Hepatocyte (in vitro differentiated cells): ENCODE measurements around the gene PLEKHA8. TPM values are rescaled to one million over a fixed set of nuclear protein-coding genes. Genes with fewer than 3 reads are reported as not detected.

ENCODE experiments used
- DNase-seq: peaks from one replicate; pipeline ENCODE4 v3.0.0-alpha.2; 2016; ENCODE audit warnings: low spot score
- H2AFZ ChIP-seq: fragments of 200-600 bp; sonication (generic); 2 replicates; pipeline ENCODE4 v1.6.0; 2016; ENCODE audit warnings: antibody characterized with exemption, mild to moderate bottlenecking
- H3K27ac ChIP-seq: fragments of 200-600 bp; sonication (generic); 2 replicates; pipeline ENCODE4 v1.5.1; 2016; ENCODE audit warnings: mild to moderate bottlenecking
- H3K27me3 ChIP-seq: fragments of 200-600 bp; sonication (generic); 2 replicates; pipeline ENCODE4 v1.6.1; 2016
- H3K36me3 ChIP-seq: fragments of 200-600 bp; sonication (generic); replicated peaks from 2 replicates; pipeline ENCODE4 v1.5.1; 2016; ENCODE audit warnings: low read depth; ENCODE audit not compliant: insufficient read depth
- H3K4me1 ChIP-seq: fragments of 200-600 bp; sonication (generic); 2 replicates; pipeline ENCODE4 v1.5.1; 2016; ENCODE audit warnings: mild to moderate bottlenecking, moderate library complexity; ENCODE audit not compliant: insufficient read depth
- H3K4me2 ChIP-seq: fragments of 200-600 bp; sonication (generic); 2 replicates; pipeline ENCODE4 v1.6.0; 2016
- H3K4me3 ChIP-seq: fragments of 200-600 bp; sonication (generic); 2 replicates; pipeline ENCODE4 v1.5.1; 2016; ENCODE audit warnings: mild to moderate bottlenecking
- H3K79me2 ChIP-seq: fragments of 200-600 bp; sonication (generic); 2 replicates; pipeline ENCODE4 v1.6.0; 2017; ENCODE audit warnings: mild to moderate bottlenecking
- H3K9me2 ChIP-seq: fragments of 200-600 bp; sonication (generic); replicated peaks from 2 replicates; pipeline ENCODE4 v1.6.0; 2017; ENCODE audit warnings: mild to moderate bottlenecking; ENCODE audit not compliant: insufficient read depth
- H3K9me3 ChIP-seq: fragments of 200-600 bp; sonication (generic); 2 replicates; pipeline ENCODE4 v1.5.1; 2016; ENCODE audit warnings: low read depth, mild to moderate bottlenecking
- H4K20me1 ChIP-seq: fragments of 200-600 bp; sonication (generic); 2 replicates; pipeline ENCODE4 v1.6.0; 2016; ENCODE audit warnings: mild to moderate bottlenecking; ENCODE audit not compliant: insufficient read depth, poor library complexity, severe bottlenecking
- CTCF ChIP-seq: fragments of 200-600 bp; sonication (generic); IDR thresholded peaks from 2 replicates; pipeline ENCODE4 v1.5.1; 2016; ENCODE audit warnings: antibody characterized with exemption, mild to moderate bottlenecking; ENCODE audit not compliant: poor library complexity
- EZH2 ChIP-seq: fragments of 200-600 bp; sonication (generic); IDR thresholded peaks from 2 replicates; pipeline ENCODE4 v1.6.1; 2016; ENCODE audit warnings: antibody characterized with exemption, mild to moderate bottlenecking, borderline replicate concordance
- EZH2phosphoT487 ChIP-seq: fragments of 200-600 bp; sonication (generic); IDR thresholded peaks from one replicate; pipeline ENCODE4 v1.6.1; 2018; ENCODE audit warnings: antibody characterized with exemption, mild to moderate bottlenecking, low read depth, moderate library complexity; ENCODE audit not compliant: unreplicated experiment, severe bottlenecking
- WGBS: methylation state at CpG from one replicate; pipeline ENCODE4 v1.1.6; 2016; ENCODE audit warnings: low lambda C conversion rate; ENCODE audit errors: missing lambda C conversion rate; 5-methylcytosine and 5-hydroxymethylcytosine counted together
- polyA plus RNA-seq: library from polyadenylated mRNA; unstranded; fragments of >200 nt; fragmentation: Nextera tagmentation; extraction: Ambion mirVana; gene quantifications from 2 replicates; pipeline ENCODE4 v1.2.1, GENCODE V29; 2016
- total RNA-seq: library from RNA; depleted of rRNA; stranded (reverse); fragments of >200 nt; gene quantifications from 2 replicates; pipeline ENCODE4 v1.2.3, GENCODE V29; 2014

The PLEKHA8 gene
- total and polyA plus RNA-seq, 2 experiments from 2014 or later, result 8.7 to 17.9 TPM

- 84% methylated on average over 7 of the region's 7 CpGs for WGBS
- no peaks in the 10 kb centered on the region for H3K79me2 ChIP-seq
- no peak for DNase-seq
- no peaks in the 10 kb centered on the region for H3K4me1 ChIP-seq
- no peak overlapping the region for H3K27ac ChIP-seq
- H3K4me3 ChIP-seq, result no peak overlapping the region
- H3K9me2 ChIP-seq, result no peaks in the 10 kb centered on the region
- H4K20me1 ChIP-seq, result no peaks in the 10 kb centered on the region
- H3K4me2 ChIP-seq, result no peak overlapping the region
- H3K36me3 ChIP-seq, result no peaks in the 10 kb centered on the region
- TF ChIP-seq EZH2phosphoT487 (no peak), CTCF (no peak), EZH2 (no peak)
- H3K9me3 ChIP-seq, result no peaks in the 10 kb centered on the region
- no peaks in the 10 kb centered on the region for H3K27me3 ChIP-seq
- no peak overlapping the region for H2AFZ ChIP-seq
Measured at GRCh38 chr7:30149640-30150272, 121.5 kb downstream of the PLEKHA8 start.

DNA sequence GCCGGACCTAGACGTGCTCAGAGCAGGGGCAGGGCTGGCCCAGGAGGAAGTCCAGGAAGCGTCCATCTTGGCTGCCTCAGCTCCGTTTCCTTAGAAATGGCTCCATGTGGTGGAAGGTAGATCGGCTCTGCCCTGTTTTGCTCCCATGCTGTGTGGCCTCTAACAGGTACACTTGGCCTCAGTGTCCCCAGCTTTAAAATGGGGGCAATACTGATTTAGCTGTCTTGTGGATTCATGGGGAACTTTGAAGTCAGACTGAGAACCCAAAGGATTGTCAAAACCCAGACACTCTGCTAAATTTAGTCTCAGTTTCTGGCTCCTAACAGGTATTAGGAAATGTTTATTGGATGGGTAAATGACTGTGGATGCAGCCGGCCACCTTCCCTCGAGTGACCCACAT lies 122.5 kb downstream of the PLEKHA8 start:
- WGBS, result 84% methylated on average over 7 of the region's 7 CpGs
- H4K20me1 ChIP-seq, result no peaks in the 10 kb centered on the region
- no peaks in the 10 kb centered on the region for H3K9me2 ChIP-seq
- TF ChIP-seq CTCF (no peak), EZH2 (no peak), EZH2phosphoT487 (no peak)
- no peak overlapping the region for H2AFZ ChIP-seq
- no peaks in the 10 kb centered on the region for H3K36me3 ChIP-seq
- H3K4me2 ChIP-seq, result no peak overlapping the region
- H3K79me2 ChIP-seq, result no peaks in the 10 kb centered on the region
- H3K27me3 ChIP-seq, result no peaks in the 10 kb centered on the region
- DNase-seq, result no peak
- no peaks in the 10 kb centered on the region for H3K9me3 ChIP-seq
- no peak overlapping the region for H3K27ac ChIP-seq
- H3K4me3 ChIP-seq, result no peak overlapping the region
- no peaks in the 10 kb centered on the region for H3K4me1 ChIP-seq

- Histone ChIP-seq H3K4me2 (no peak overlapping the region), H3K9me3 (no peaks in the 10 kb centered on the region), H2AFZ (no peak overlapping the region), H3K79me2 (no peaks in the 10 kb centered on the region), H4K20me1 (no peaks in the 10 kb centered on the region), H3K4me1 (no peaks in the 10 kb centered on the region), H3K27me3 (no peaks in the 10 kb centered on the region), H3K9me2 (no peaks in the 10 kb centered on the region), H3K36me3 (no peaks in the 10 kb centered on the region), H3K4me3 (no peak overlapping the region), H3K27ac (no peak overlapping the region)
- DNase-seq, result no peak
- WGBS, result 84% methylated on average over 9 of the region's 9 CpGs
- TF ChIP-seq EZH2phosphoT487, result no peak
- no peak for TF ChIP-seq CTCF
- no peak for TF ChIP-seq EZH2
Measured at GRCh38 chr7:30154111-30154587, 125.9 kb downstream of the PLEKHA8 start.
